Caco-2 (cell line): ENCODE results near the gene HRK. TPM values are rescaled to one million over a fixed set of nuclear protein-coding genes. Genes with fewer than 3 reads are reported as not detected.

Source experiments
- BruUV-seq: library from RNA; stranded (reverse); fragments of 400-500 nt; replicated peaks from 2 replicates; lab custom pipeline; 2021; lab: Mats Ljungman, UMichigan
- CTCF ChIA-PET: fragments of 300-600 bp; sonication (Branson Sonifier 250); formaldehyde crosslinking; loops from one replicate; lab custom pipeline; 2022; ENCODE audit warnings: antibody characterized with exemption; lab: Charles Lee
- POLR2A ChIA-PET: fragments of 300-600 bp; sonication (Branson Sonifier 250); formaldehyde crosslinking; loops from one replicate; lab custom pipeline; 2022; ENCODE audit warnings: antibody characterized with exemption; lab: Charles Lee
- DNase-seq, 2 experiments: peaks; one replicate each; pipeline versions ENCODE4 v3.0.0 to v3.0.0-alpha.2; 2020 to 2022
- H3K27me3 ChIP-seq: replicated peaks from 2 replicates; pipeline ENCODE4 v1.6.0; 2011; ENCODE audit warnings: low read length; ENCODE audit not compliant: control insufficient read depth, insufficient read depth
- H3K36me3 ChIP-seq: 2 replicates; pipeline ENCODE4 v1.5.1; 2011; ENCODE audit warnings: low read length; ENCODE audit not compliant: control insufficient read depth, insufficient read depth
- H3K4me1 ChIP-seq: fragments of 250-450 bp; sonication (Bioruptor Pico); 2 replicates; pipeline ENCODE4 v1.5.1; 2020; ENCODE audit warnings: mild to moderate bottlenecking
- H3K4me3 ChIP-seq: 2 replicates; pipeline ENCODE4 v1.5.1; 2011; ENCODE audit warnings: low read depth, mild to moderate bottlenecking, control low read depth, low read length
- H3K9me3 ChIP-seq: fragments of 250-450 bp; sonication (Bioruptor Pico); 2 replicates; pipeline ENCODE4 v1.5.1; 2020; ENCODE audit warnings: mild to moderate bottlenecking, moderate library complexity
- H3K27ac Mint-ChIP-seq: one replicate; pipeline ENCODE4 v1.8.0; 2022; ENCODE audit warnings: mixed read lengths; ENCODE audit not compliant: unreplicated experiment
- H3K27me3 Mint-ChIP-seq: one replicate; pipeline ENCODE4 v1.8.0; 2022; ENCODE audit warnings: mixed read lengths; ENCODE audit not compliant: insufficient read depth, unreplicated experiment
- H3K36me3 Mint-ChIP-seq: one replicate; pipeline ENCODE4 v1.8.0; 2022; ENCODE audit warnings: mild to moderate bottlenecking, mixed read lengths; ENCODE audit not compliant: insufficient read depth, unreplicated experiment
- H3K4me1 Mint-ChIP-seq: one replicate; pipeline ENCODE4 v1.8.0; 2022; ENCODE audit warnings: low read depth, mixed read lengths; ENCODE audit not compliant: unreplicated experiment
- H3K4me3 Mint-ChIP-seq: one replicate; pipeline ENCODE4 v1.8.0; 2022; ENCODE audit warnings: mild to moderate bottlenecking, moderate library complexity, mixed read lengths; ENCODE audit not compliant: unreplicated experiment
- H3K9me3 Mint-ChIP-seq: one replicate; pipeline ENCODE4 v1.8.0; 2022; ENCODE audit warnings: mixed read lengths; ENCODE audit not compliant: unreplicated experiment
- CTCF ChIP-seq, 2 experiments: fragments of 200-600 bp in 1 of 2; IDR thresholded peaks; 1 replicate in 1 of 2; 2 replicates in 1 of 2; pipeline versions ENCODE4 v1.5.1 to v1.8.0; 2011 to 2022; ENCODE audit warnings: antibody characterized with exemption in 1 of 2, control low read depth in 1 of 2, inconsistent platforms in 1 of 2, low read depth in 1 of 2, low read length in 1 of 2, mild to moderate bottlenecking in 1 of 2, moderate library complexity in 1 of 2; ENCODE audit not compliant: insufficient read depth in 1 of 2, severe bottlenecking in 1 of 2, unreplicated experiment in 1 of 2
- intact Hi-C: fragments of 100-400 bp; cut with micrococcal nuclease; formaldehyde crosslinking; loops from one replicate; pipeline ENCODE4 v1.10.0; 2022; ENCODE audit not compliant: unreplicated experiment
- total RNA-seq: library from RNA; stranded (reverse); gene quantifications from 2 replicates; pipeline ENCODE4 v1.2.3, GENCODE V29; 2022

Gene HRK
- total RNA-seq, 1 experiment from 2014 or later = 0.61 TPM

- DNase-seq = no peak
- Mint-ChIP-seq H3K4me1 (no peaks in the 10 kb centered on the region), H3K9me3 (no peaks in the 10 kb centered on the region), H3K36me3 (no peaks in the 10 kb centered on the region), H3K27me3 (no peaks in the 10 kb centered on the region), H3K27ac (no peak overlapping the region), H3K4me3 (no peak overlapping the region)
- no peaks in the 10 kb centered on the region for H3K4me1 ChIP-seq
- H3K9me3 ChIP-seq = no peaks in the 10 kb centered on the region
- CTCF ChIA-PET = interaction anchor here (0.6 kb wide), 1 partner anchor 10 kb away, joined by 4 read pairs; no protein-coding TSS in a partner anchor
- POLR2A ChIA-PET = no interaction called here
- no peak overlapping the region for H3K4me3 ChIP-seq
- intact Hi-C loops = no loop called here
- no peaks in the 10 kb centered on the region for H3K36me3 ChIP-seq
- no TSS peak for BruUV-seq
- TF ChIP-seq CTCF (IDR thresholded peaks at IDR 0.05; ENCODE audit: insufficient read depth in 1 of 2, low read depth in 1 of 2, low read length in 1 of 2, severe bottlenecking in 1 of 2, unreplicated experiment in 1 of 2) = no peak
- H3K27me3 ChIP-seq = no peaks in the 10 kb centered on the region
Observed at GRCh38 chr12:116891019-116891418, 9.8 kb upstream of the HRK start.

- Histone ChIP-seq H3K27me3 (no peaks in the 10 kb centered on the region), H3K4me3 (no peak overlapping the region), H3K36me3 (no peaks in the 10 kb centered on the region), H3K9me3 (no peaks in the 10 kb centered on the region), H3K4me1 (no peaks in the 10 kb centered on the region)
- no peaks in the 10 kb centered on the region for H3K27me3 Mint-ChIP-seq
- ChIA-PET CTCF (no interaction called here), POLR2A (no interaction called here)
- no peak for DNase-seq
- H3K9me3 Mint-ChIP-seq = no peaks in the 10 kb centered on the region
- H3K4me3 Mint-ChIP-seq = no peak overlapping the region
- no peak for TF ChIP-seq CTCF (IDR thresholded peaks at IDR 0.05; ENCODE audit: insufficient read depth in 1 of 2, low read depth in 1 of 2, low read length in 1 of 2, severe bottlenecking in 1 of 2, unreplicated experiment in 1 of 2)
- no peak overlapping the region for H3K27ac Mint-ChIP-seq
- intact Hi-C loops = no loop called here
- H3K4me1 Mint-ChIP-seq = no peaks in the 10 kb centered on the region
- no TSS peak for BruUV-seq
- H3K36me3 Mint-ChIP-seq = no peaks in the 10 kb centered on the region
Observed at GRCh38 chr12:116890330-116890729, 9.1 kb upstream of the HRK start.

GRCh38 chr12:116887897-116888296 is 6.7 kb upstream of the HRK start:
- Mint-ChIP-seq H3K4me1 (no peaks in the 10 kb centered on the region), H3K27me3 (peaks cover 8% of the 10 kb centered on the region), H3K9me3 (no peaks in the 10 kb centered on the region), H3K4me3 (no peak overlapping the region), H3K36me3 (no peaks in the 10 kb centered on the region), H3K27ac (no peak overlapping the region)
- ChIA-PET CTCF (no interaction called here), POLR2A (no interaction called here)
- no peak overlapping the region for H3K4me3 ChIP-seq
- H3K4me1 ChIP-seq = no peaks in the 10 kb centered on the region
- no peaks in the 10 kb centered on the region for H3K27me3 ChIP-seq
- no peaks in the 10 kb centered on the region for H3K9me3 ChIP-seq
- BruUV-seq = no TSS peak
- no peak for DNase-seq
- H3K36me3 ChIP-seq = no peaks in the 10 kb centered on the region
- intact Hi-C loops = loop anchor here (10.0 kb wide), 1 partner anchor 183 kb away; no protein-coding TSS in a partner anchor
- no peak for TF ChIP-seq CTCF (IDR thresholded peaks at IDR 0.05; ENCODE audit: insufficient read depth in 1 of 2, low read depth in 1 of 2, low read length in 1 of 2, severe bottlenecking in 1 of 2, unreplicated experiment in 1 of 2)
